AML-193 (cell line): ENCODE results near the gene ZNF500.

Source experiments
- DNase-seq, 2 experiments: peaks; one replicate each; lab custom pipeline; 2025; lab: John Stamatoyannopoulos, UW

Gene ZNF500

DNA sequence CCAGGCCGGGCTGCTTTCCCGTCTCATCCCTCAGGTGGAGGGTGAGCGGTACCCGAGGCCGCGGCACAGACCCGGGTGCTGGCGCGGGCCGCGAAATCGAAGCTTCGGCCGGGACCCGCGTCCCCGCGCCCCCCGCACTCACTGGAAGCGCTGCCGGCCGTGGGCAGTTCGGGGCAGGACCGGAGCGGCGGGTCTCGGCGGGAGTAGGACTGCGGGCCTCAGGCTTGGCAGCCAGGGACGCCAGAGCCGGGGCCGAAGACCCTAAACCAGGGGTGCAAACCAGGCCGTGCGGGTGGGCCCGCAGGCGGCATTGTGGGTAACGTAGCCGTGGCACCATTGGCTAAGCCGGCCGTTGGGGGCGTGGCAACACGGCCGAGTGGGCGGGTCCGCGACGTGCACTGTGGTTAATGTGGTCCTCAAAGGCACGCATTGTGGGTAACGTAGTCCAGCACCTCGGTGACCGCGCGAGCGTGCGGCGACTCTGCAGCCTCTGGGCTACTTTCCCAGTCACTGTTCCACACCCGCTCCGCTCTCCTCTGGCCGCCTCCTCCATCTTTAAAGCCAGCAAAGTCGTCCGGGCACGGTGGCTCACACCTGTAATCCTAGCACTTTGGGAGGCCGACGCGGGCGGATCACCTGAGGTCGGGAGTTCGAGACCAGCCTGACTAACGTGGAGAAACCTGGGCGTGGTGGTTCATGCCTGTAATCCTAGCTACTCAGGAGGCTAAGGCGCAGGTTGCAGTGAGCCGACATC, at the start of gene ZNF500:
Gene ZNF500 (minus strand): TSS at position 288 of the 754 bp plus-strand sequence. CDS start 1,184 bp downstream, outside the sequence.
- DNase-seq: peak; percentile 81 to 92

DNA sequence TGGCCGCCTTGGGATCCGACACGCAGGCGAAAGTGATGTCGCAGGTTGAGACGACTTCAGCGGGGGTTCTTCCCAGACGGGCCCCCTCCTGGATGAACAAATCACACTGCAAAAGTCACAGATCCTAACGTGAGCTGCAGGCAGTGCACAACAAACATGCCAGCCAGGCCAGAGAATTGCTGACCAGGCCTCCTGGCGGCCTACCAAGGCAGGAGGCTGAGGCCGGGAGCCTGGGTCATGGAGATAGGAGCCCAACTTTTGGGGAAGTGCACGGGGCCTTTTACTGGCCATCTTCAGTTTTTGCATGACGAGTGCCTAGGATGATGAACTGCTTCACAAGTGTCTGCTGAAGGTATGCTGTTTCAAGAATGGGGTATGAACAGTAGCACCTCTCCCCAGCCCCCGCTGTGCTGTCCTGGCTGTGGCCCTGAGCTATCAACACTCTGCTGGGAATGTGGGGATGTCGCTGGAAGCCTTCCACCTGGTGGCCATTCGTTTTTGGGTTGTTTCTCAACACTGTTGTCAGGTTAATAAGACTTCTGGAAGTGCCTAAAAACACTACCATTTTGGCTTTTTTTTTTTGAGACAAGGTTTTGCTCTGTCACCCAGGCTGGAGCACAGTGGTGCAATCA, 47.7 kb upstream of the ZNF500 start:
- DNase-seq: no peak

DNA sequence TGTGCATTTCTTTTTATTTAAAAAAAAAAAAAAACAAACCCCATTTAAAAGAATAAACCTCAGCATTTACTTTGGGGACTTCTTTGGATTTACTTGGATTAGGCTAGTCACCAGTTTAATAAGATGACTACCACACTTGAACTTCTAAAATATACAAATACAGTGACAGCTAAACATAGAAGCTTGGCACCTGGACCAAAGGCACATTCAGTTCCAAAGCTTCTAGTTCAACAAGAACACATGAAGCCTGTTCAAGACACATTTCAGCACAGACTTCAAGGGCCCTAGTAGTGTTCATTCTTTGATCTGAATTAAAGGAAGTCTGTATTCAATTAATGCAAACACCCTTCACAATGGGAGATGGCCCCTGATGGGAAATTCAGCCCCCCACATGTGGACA, 47.1 kb upstream of the ZNF500 start:
- no peak for DNase-seq

DNA sequence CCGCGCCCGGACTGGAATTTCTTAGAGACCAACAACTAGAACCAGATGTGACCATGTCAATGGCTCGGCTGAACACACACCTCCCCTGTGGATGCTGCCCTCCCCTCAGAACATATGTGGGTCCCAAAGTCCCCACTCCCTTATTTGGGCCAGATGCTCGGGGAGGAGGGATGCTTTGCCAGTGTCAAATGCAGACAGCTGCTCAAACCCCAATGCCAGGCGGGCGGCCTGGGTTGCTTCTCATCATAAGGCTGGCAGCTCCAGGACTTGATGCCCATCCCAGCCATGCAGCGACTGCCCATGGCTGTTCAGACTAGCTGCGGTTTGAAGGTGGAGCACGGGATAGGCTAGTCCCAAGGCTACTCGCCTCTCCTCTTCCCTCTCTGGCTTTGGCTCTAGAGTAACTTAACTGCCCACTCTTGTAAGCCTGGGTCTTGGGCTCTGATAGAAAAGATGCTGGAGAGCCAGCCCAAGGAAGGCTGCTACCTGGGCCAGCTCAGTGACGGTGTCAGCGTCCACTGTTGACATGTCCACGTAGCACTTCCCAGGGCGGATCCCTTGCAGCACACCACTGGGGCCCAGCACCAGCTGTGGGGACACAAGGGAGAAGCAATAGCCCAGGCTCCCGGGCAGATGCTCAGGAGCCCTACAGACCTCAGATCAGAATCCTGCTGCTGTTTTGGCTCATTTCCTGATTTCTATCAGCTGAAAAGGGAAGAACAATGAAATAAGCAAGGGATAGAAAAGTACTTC, 46.5 kb upstream of the ZNF500 start:
- DNase-seq: no peak

DNA sequence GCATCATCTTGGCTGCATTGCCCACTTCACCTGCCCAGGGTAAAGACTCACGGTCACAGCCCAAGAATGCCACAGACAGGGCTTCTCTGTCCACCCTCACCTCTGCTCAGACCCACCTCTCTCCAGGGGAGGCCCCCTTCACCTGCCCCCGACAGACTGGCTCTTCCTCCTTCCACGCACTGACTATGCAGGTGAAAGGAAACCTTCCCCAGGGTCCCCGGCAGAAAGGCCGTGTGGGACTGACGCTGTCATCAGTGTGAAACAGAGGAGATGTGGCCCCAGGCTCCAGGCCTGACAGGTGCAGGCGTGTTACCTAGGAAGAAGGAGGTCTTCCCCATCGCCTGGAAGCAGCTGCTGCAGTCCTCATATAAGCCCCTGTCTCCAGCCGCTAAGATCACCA, 44.8 kb upstream of the ZNF500 start:
- no peak for DNase-seq

DNA sequence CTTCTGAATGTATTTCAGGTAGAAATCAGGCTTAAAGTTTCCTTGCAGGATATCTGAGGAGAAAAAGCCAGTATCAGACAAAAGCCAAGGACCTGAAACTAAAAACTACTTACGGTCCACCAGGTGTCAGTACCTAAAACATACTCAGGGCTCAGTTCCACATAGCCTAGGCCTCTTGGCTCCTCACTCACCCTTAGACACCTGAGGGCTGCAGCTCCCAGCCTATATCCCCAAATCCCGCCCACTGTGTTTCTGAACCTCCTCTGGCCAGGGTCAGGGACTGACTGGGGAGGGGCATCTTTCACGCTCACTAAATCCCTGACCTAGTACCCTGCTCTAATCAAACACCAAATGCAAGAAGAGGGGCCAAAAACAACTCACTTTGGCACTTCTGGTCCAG, 44.3 kb upstream of the ZNF500 start:
- DNase-seq: no peak

DNA sequence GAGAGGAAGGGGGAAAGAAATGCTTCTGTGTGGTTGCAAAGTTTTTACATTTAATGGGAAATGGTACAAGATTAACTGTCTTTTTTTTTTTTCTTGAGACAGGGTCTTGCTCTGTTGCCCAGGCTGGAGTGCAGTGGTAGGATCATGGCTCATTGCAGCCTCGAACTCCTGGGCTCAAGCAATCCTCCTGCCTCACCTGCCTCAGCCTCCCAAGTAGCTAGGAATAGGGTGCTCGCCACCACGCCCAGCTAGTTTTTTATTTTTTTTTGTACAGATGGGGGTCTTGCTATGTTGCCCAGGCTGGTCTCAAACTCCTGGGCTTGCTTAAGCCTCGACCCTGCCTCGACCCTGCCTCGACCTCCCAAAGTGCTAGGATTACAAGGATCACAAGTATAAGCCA, 39.3 kb upstream of the ZNF500 start:
- DNase-seq: no peak

DNA sequence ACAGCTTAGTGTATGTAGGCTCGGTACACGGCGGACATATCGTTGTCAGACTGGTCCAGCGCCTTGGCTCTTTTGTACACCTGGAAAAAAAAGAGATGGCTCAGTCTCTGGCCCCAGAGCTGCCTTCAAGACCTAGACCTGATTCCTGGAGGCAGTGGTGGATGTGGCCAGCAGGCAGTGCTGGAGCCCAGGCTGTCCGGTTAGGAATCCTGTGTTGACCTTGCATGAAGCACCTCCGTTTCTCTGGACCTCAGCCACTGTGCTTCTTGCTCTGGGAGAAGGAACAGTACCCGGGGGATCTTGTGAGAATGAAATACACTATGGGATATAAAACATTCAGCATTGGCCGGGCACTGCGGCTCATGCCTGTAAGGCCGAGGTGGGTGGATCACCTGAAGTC, 38.3 kb upstream of the ZNF500 start:
- no peak for DNase-seq

DNA sequence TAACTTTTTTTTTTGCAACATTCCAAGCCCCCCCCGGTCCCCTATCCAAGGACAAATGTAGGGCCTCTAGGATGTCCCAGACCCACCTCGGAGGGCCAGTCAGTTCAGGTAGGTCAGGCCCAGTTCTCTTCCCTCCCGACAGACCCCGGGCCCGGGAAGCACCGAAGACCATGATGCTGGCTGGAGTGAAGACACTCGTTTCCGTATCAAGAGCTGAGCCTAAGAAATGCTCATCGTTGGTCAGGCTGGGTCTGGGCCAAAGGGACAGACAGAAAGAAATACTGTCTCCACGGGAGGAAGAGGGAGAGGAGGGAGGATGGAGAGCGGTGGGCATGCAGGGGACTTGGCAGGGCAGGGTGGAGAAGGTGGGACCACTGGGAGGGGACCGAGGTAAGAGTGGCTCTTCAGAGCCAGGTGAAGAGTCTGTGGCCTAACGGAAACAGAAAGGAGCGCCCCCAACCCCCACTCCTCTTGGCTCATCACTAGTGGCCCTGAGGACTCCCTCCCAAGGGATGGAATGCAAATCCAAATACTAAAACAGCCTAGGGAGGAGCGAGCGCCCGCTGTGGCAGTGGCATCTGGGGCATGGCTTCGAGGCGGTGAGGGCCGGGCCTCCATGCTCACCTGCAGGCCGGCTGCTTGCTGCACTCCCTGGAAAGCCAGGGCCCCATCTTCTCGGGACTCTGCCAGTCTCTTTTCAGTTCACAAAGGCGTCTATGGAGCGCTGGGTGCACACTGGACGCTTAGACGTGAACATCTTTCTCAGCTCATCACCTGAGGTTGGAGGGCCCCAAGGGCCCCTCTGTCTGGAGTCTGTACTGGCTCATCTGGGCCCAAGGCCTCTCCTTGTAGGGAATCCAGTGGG, 37.2 kb upstream of the ZNF500 start:
- DNase-seq: no peak

DNA sequence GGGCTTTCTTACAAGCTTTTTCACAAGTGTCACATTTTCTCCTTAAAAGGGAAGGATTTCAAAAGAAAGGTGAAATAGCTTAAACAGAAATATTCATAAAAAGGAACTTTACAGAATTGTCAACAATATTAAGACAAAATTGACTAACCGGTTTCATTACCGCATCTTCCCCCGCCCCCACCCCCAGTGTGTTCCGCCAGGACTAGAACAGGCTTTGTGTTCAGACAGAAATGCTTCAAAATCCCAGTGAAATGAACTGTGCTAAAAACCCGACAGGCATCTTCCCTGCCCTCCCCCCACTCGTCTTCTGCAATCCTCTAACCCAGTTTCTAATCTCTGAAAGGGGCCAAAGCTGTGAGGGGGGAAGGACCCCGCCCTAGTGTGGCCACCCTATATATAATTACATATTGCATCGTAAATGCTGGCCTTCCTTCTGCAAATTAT, 36.5 kb upstream of the ZNF500 start:
- DNase-seq: peak in 1 of 2 experiments; percentile 18

DNA sequence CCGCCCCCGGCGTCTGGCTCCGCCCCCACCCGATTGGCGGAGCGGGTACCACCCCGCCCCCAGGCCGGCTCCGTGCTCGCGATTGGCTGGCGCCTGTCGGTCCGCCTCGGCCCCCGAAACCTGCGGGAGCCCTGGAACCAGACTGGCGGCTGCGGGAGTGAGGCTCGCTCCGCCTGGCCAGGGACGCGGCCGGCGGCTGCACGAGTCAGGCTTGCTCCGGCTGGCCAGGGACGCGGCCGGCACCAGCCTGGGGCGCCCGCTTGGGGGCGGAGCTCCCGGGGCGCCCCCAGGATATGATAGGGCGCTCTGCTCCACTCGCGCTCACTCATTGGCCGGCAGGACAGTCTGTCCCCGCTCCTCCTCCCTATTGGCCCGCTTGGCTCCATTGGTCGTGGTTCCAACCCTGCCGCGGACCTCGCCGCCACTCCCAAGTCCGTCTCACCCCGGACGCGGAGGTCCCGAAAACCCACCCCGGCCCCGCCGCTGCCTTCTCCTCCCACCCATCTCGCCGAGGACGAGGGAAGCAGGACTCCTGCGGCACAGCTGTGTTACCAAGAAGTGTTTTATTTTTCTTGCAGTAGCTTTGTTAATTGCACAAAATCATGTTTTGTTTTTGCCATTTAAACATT, 35.8 kb upstream of the ZNF500 start:
- DNase-seq: peak; percentile 76 to 82

DNA sequence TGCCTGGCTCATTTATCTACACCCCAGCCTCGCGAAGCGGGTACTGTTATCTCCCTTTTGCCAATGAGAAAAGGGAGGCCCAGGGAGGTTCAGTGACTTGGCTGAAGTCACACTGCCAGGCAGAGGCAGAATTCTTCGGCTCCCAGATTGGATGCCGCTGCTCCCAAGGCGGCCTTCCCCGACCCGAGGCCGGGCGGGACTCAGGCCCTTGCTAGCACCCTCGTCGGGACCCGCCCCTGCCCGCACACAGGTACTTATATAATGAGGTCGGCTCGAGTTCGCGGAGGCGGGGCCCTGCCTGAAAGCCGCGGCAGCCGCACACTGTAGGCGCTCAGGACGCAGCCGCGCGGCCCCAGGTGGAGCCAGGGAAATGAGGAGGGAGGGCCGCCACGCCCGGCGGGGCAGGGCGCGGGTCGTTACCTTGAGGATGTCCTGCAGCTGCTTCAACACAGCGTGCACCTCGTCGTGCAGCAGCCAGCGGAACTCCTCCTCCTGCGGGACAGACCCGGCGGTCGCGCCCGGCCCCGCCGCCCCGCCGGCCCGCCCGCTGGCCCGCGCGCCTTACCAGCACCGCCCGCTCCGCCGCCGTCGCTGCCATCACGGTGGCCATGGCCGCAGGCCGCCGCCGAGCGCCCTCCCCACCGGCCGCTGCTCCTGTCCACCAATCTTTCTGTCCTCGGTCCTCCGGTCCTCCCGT, 35.1 kb upstream of the ZNF500 start, which contains the start of gene ROGDI:
Gene ROGDI (minus strand): TSS at position 672 of the 697 bp plus-strand sequence. CDS start 62 bp downstream, at position 610.
- peak; percentile 29 to 36 for DNase-seq

DNA sequence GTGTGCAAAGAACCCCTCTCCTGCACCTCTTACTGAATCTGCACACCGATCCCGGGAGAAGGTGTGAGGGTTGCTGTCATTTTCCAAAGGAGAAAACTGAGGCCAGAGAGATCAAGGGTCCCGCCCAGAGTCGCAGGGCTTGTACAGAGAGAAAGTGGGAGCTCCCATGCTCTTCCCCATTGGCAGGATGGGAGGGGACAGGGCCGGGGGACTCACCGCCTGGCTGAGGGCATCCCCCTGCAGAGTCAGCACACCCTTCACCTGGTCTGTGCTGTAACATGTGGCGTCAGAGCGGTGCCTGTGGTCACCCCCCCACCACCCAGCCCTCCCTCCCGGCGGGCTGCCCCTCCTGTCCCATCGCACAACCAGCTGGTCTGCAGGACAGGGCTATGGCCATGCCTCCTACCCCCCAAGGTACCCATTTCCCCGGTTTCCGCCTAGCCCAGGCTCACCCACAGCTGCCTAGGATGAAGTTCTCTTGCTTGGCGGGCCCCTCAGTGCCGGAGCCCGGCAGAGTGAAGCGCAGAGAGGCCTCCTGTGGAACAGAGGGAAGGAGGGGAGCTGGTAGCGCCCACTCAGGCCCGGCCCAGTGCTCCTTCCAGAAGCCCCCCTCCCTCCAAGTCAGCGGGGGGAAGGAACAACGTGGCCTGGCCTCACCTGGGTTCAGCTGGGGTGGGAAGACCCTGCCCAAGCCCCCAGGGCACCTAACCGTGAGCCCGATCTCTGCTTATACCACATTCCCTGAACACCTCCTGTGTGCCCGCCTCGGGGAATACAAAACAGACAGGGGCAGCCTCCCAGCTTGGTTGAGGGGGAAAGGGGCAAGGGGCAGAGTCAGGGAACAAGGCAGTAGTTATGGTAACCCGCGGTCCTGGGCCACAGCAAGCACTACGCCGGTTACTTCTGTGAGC, 34.3 kb upstream of the ZNF500 start:
- DNase-seq: no peak

DNA sequence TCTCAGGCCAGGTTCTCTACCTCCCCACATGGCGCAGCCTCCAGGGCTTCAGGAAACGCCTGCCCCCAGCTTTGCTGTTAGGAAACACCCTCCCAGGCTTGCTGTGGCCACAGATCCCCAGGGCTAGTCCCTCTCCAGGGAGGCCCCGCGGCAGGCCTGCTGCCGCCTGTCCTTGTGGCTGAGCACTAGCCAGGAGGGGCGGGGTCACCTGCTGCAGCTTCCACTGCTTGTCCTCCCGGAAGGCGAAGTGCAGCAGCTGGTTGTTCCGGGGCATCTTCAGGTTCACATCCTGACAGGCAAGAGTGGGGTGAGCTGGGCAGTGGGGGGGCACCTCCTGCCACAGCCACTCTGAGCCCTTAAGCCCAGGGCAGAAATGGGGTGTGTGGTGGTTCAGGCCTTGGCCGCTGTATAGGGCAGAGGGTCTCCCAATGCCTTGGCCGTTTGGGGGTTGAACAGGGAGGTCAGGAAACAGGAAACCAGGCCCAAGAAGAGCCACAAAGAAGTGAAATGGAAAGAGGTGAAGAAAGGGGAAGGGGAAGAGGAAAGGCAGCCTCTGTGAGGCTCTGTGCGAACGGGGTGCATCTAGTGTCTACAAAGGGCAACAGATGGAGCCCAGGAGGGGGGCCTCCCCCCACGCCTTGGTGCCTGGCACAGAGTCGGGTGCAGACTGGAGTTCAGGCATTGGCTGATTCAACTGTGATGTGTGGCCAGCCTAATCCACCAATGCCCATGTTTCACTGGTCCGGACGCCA, 33.5 kb upstream of the ZNF500 start:
- DNase-seq: peak; percentile 80 to 88

DNA sequence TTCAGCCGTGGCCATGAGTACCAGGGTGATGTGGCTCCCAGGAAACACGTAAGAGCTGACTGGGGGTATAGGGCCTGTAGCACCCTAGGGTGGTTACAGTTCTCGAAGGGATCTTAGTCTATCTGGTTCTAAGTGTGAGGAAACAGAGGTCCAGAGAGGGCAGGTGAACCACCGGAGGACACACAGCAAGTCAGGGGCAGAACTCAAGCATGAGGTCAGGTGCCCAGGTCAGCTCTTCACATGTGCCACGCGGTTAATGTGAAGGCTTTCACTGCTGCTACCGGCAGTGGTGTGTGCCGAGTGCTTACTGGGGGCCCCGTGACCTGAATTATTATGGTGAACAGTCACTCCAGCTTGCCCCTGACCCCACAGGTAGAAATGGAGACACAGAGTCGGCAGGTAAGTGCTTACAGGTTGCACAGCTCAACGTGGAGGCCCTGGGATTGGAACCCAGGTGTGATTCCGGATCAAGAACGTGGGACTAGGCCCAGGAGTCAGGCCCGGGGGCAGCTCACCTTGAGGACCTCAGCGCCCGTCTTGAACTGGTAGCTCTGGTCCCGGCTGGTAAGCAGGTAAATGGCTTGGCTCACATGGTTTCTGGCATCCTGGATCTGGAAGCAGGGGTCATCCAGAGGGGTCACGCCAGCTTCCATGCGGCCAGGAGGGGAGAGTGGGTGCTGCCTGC, 32.4 kb upstream of the ZNF500 start:
- DNase-seq: no peak

DNA sequence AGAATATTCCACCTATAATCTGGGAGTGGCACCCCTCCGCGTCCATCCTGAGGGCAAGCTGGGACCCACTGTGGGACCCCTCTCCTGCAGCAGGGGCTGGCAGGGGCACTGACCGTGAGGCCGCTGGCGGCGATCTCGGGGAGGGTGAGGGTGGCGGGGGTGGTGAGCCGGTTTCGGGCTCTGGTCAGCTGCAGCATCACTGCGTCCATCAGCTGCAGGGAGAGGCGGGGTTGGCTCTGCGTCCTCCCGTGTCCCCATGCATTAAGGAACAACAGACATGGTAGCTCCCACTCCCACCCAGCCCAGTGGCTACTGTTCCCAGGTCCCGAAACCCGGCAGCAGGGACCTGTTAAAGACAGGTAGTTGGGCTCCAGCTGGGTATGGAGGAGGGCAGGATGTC, 31.5 kb upstream of the ZNF500 start:
- DNase-seq: no peak

DNA sequence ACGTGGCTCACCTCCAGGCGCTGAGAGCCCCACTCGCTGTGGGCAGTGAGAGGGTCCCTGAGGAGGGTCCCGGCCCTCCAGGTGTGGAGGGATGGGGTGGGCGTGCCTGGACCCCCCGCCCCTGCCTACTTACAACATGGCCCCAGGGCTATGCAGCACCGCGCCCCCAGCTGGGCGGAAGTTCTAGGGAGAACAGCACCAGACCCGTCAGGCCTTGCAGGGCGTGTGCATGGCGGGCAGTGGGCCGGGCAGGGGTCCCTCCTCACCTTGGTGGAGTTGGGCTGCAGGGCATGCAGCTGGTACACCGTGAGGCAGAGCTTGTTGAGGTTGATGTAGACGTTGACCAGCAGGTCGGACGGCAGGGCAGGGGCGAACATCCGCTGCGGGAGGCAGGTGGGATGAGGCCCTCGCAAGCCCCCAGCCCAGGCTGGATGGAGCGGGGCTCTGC, 30.9 kb upstream of the ZNF500 start:
- DNase-seq: no peak
